Neural cell (in vitro differentiated cells): ENCODE results near the gene ANTXR1. TPM values are rescaled to one million over a fixed set of nuclear protein-coding genes. Genes with fewer than 3 reads are reported as not detected.

Source experiments
- H2AFZ ChIP-seq: fragments of 200-600, 300-800 bp; sonication (generic), shearing (Covaris generic); 2 replicates; pipeline ENCODE4 v1.6.0; 2014; ENCODE audit warnings: low read depth, mild to moderate bottlenecking, antibody characterized with exemption, low read length, moderate library complexity
- H3F3A ChIP-seq: fragments of 200-600 bp; shearing (Covaris generic); 2 replicates; pipeline ENCODE4 v1.6.1; 2016; ENCODE audit warnings: mild to moderate bottlenecking, moderate library complexity, mixed read lengths, antibody characterized with exemption, low read length; ENCODE audit not compliant: insufficient read depth, poor library complexity, severe bottlenecking
- H3K27ac ChIP-seq: fragments of 200-600, 300-800 bp; sonication (generic), shearing (Covaris generic); 2 replicates; pipeline ENCODE4 v1.5.1; 2014; ENCODE audit warnings: mild to moderate bottlenecking, low read length, moderate library complexity
- H3K27me3 ChIP-seq: fragments of 300-800, 200-600 bp; sonication (generic), shearing (Covaris generic); 2 replicates; pipeline ENCODE4 v1.6.0; 2014; ENCODE audit warnings: mild to moderate bottlenecking, low read depth, low read length, moderate library complexity; ENCODE audit not compliant: insufficient read depth
- H3K36me3 ChIP-seq: fragments of 300-800, 200-600 bp; sonication (generic), shearing (Covaris generic); 2 replicates; pipeline ENCODE4 v1.5.1; 2014; ENCODE audit warnings: mild to moderate bottlenecking, antibody characterized with exemption, low read length, moderate library complexity; ENCODE audit not compliant: insufficient read depth
- H3K4me2 ChIP-seq: fragments of 300-800, 200-600 bp; sonication (generic), shearing (Covaris generic); 2 replicates; pipeline ENCODE4 v1.6.0; 2014; ENCODE audit warnings: mild to moderate bottlenecking, low read length
- H3K4me3 ChIP-seq: fragments of 300-800, 200-600 bp; sonication (generic), shearing (Covaris generic); 2 replicates; pipeline ENCODE4 v1.5.1; 2014; ENCODE audit warnings: mild to moderate bottlenecking, low read length, moderate library complexity
- H3K79me2 ChIP-seq: fragments of 200-600 bp; shearing (Covaris generic); replicated peaks from 2 replicates; pipeline ENCODE4 v1.6.0; 2014; ENCODE audit warnings: mild to moderate bottlenecking, low read length, moderate library complexity; ENCODE audit not compliant: insufficient read depth
- H3K9ac ChIP-seq: fragments of 300-800, 200-600 bp; sonication (generic), shearing (Covaris generic); 2 replicates; pipeline ENCODE4 v1.6.1; 2016; ENCODE audit warnings: mild to moderate bottlenecking, low read length, mixed read lengths
- H3K9me2 ChIP-seq: fragments of 200-600 bp; shearing (Covaris generic); 2 replicates; pipeline ENCODE4 v1.6.1; 2016; ENCODE audit warnings: mild to moderate bottlenecking, low read length, mixed read lengths; ENCODE audit not compliant: insufficient read depth
- H3K9me3 ChIP-seq: fragments of 200-600, 300-800 bp; sonication (generic), shearing (Covaris generic); 2 replicates; pipeline ENCODE4 v1.6.1; 2016; ENCODE audit warnings: mild to moderate bottlenecking, mixed run types, low read length, moderate library complexity, mixed read lengths
- H4K20me1 ChIP-seq: fragments of 200-600 bp; shearing (Covaris generic); 2 replicates; pipeline ENCODE4 v1.6.1; 2016; ENCODE audit warnings: mild to moderate bottlenecking, mixed run types; ENCODE audit not compliant: insufficient read depth
- CTCF ChIP-seq: fragments of 450-650 bp; IDR thresholded peaks from 2 replicates; pipeline ENCODE4 v1.5.1; 2014; ENCODE audit warnings: antibody characterized with exemption, mild to moderate bottlenecking, moderate library complexity; ENCODE audit not compliant: poor library complexity, severe bottlenecking
- EP300 ChIP-seq: fragments of 450-650 bp; conservative IDR thresholded peaks from 2 replicates; pipeline ENCODE4 v1.6.1; 2014; ENCODE audit warnings: antibody characterized with exemption, mild to moderate bottlenecking, moderate library complexity; ENCODE audit not compliant: poor library complexity, severe bottlenecking
- EZH2 ChIP-seq: fragments of 200-600, 300-800 bp; shearing (Covaris generic), sonication (generic); IDR thresholded peaks from 2 replicates; pipeline ENCODE4 v1.6.1; 2014; ENCODE audit warnings: antibody characterized with exemption, low read length, borderline replicate concordance, mild to moderate bottlenecking; ENCODE audit not compliant: insufficient read depth, poor library complexity, severe bottlenecking
- MXI1 ChIP-seq: fragments of 450-650 bp; conservative IDR thresholded peaks from 2 replicates; pipeline ENCODE4 v1.6.1; 2014; ENCODE audit warnings: antibody characterized with exemption, mild to moderate bottlenecking; ENCODE audit not compliant: poor library complexity, severe bottlenecking
- POLR2AphosphoS5 ChIP-seq: IDR thresholded peaks from 2 replicates; pipeline ENCODE4 v1.6.1; 2012
- RAD21 ChIP-seq: fragments of 450-650 bp; conservative IDR thresholded peaks from 2 replicates; pipeline ENCODE4 v1.6.1; 2014; ENCODE audit warnings: antibody characterized with exemption, mild to moderate bottlenecking, moderate library complexity
- REST ChIP-seq: IDR thresholded peaks from 2 replicates; pipeline ENCODE4 v1.6.1; 2012; ENCODE audit warnings: borderline replicate concordance
- SMC3 ChIP-seq: fragments of 450-650 bp; conservative IDR thresholded peaks from 2 replicates; pipeline ENCODE4 v1.6.1; 2014; ENCODE audit warnings: antibody characterized with exemption, mild to moderate bottlenecking, moderate library complexity; ENCODE audit not compliant: poor library complexity
- TAF1 ChIP-seq: IDR thresholded peaks from 2 replicates; pipeline ENCODE4 v1.6.1; 2012; ENCODE audit warnings: low read depth
- polyA plus RNA-seq: library from polyadenylated mRNA; depleted of rRNA; stranded (reverse); fragments of >200 nt; gene quantifications from 2 replicates; pipeline ENCODE4 v1.2.3, GENCODE V29; 2014

ANTXR1 gene
- polyA plus RNA-seq, 1 donor from 2014 or later, result 4.9 TPM

GRCh38 chr2:69238449-69239031 lies 225.6 kb downstream of the ANTXR1 start:
- no peak overlapping the region for H3K9ac ChIP-seq
- H3K9me2 ChIP-seq, result no peaks in the 10 kb centered on the region
- no peaks in the 10 kb centered on the region for H4K20me1 ChIP-seq
- no peaks in the 10 kb centered on the region for H3F3A ChIP-seq
- no peaks in the 10 kb centered on the region for H3K27me3 ChIP-seq
- H3K4me3 ChIP-seq, result no peak overlapping the region
- H2AFZ ChIP-seq, result no peak overlapping the region
- no peaks in the 10 kb centered on the region for H3K9me3 ChIP-seq
- TF ChIP-seq SMC3 (no peak), EZH2 (no peak), CTCF (no peak), MXI1 (no peak)
- no peaks in the 10 kb centered on the region for H3K36me3 ChIP-seq
- no peak overlapping the region for H3K27ac ChIP-seq
- H3K4me2 ChIP-seq, result no peak overlapping the region
- H3K79me2 ChIP-seq, result no peaks in the 10 kb centered on the region

- TF ChIP-seq MXI1, result no peak
- no peak for TF ChIP-seq EZH2
- TF ChIP-seq POLR2AphosphoS5, result no peak
- TF ChIP-seq CTCF, result no peak
- no peak for TF ChIP-seq SMC3
- TF ChIP-seq EP300, result no peak
- TF ChIP-seq REST, result no peak
- TF ChIP-seq RAD21, result no peak
- TF ChIP-seq TAF1, result no peak
- Histone ChIP-seq H3K36me3 (peaks cover 7% of the 10 kb centered on the region), H2AFZ (no peak overlapping the region), H3K4me2 (no peak overlapping the region), H3K4me3 (no peak overlapping the region), H3K9me2 (no peaks in the 10 kb centered on the region), H3K27me3 (no peaks in the 10 kb centered on the region), H3K27ac (no peak overlapping the region), H4K20me1 (no peaks in the 10 kb centered on the region), H3K9me3 (no peaks in the 10 kb centered on the region), H3F3A (no peaks in the 10 kb centered on the region), H3K79me2 (no peaks in the 10 kb centered on the region), H3K9ac (no peak overlapping the region)
Observed at GRCh38 chr2:69241093-69241492, 228.1 kb downstream of the ANTXR1 start.
